Subcutaneous adipose tissue (tissue), 4 donors: ENCODE data around the gene GRM8. TPM values are rescaled to one million over a fixed set of nuclear protein-coding genes. Genes with fewer than 3 reads are reported as not detected.

Source experiments
- CTCF ChIP-seq: fragments of 450-650 bp; IDR thresholded peaks from one replicate; pipeline ENCODE4 v1.5.1; 2016; ENCODE audit warnings: low read depth, mild to moderate bottlenecking, control low read depth, antibody characterized with exemption, moderate library complexity
- total RNA-seq, 4 donors: library from RNA; depleted of rRNA; stranded (reverse); fragments of >200 nt; gene quantifications; one replicate each; pipeline ENCODE4 v1.1.0, GENCODE V29; 2016

The GRM8 gene
- total RNA-seq, 4 donors from 2014 or later, result not detected

GRCh38 chr7:126820925-126821324 is 431.8 kb downstream of the GRM8 start:
- no peak for TF ChIP-seq CTCF

DNA sequence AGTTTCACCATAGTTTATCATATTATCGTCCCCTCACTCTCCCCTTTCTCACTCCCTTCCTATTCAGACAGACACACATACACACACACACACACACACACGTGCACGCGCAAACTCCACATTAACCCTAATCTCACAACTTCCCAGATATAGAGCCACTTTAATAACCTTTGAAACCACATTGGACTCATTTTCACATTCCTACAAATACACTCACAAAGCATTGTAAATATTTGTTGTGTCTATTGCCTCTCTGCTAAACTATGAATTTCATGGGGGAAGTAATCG is 433.6 kb downstream of the GRM8 start:
- TF ChIP-seq CTCF, result no peak

GRCh38 chr7:126818393-126819196 is 434.1 kb downstream of the GRM8 start:
- TF ChIP-seq CTCF, result no peak

GRCh38 chr7:126809188-126809587 is 443.6 kb downstream of the GRM8 start:
- no peak for TF ChIP-seq CTCF

- no peak for TF ChIP-seq CTCF
Observed at GRCh38 chr7:126806614-126807013, 446.1 kb downstream of the GRM8 start.

- TF ChIP-seq CTCF, result no peak
Observed at GRCh38 chr7:126805351-126805750, 447.4 kb downstream of the GRM8 start.

DNA sequence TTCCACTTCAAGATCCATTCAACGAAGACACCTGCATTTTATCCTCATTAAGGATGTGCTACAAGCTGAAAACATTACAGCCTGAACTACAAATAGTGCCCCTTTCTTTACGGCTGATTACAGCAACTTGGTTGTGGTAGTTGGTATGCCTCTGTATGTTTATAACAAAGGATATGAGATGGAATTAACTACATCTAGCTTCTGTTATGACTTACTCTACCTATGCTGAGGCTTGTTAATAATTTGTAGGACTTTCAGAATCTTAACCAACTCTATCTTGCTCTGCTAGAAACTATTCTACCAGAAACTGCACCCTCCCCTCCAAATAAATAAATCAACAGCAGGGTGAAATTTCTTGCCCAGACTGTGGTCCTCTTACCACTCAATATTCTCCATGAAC is 448.1 kb downstream of the GRM8 start:
- no peak for TF ChIP-seq CTCF
